AG04449 (cell line): ENCODE measurements around the gene DOCK9.

ENCODE experiments used
- CTCF ChIA-PET: fragments of 350-600 bp; formaldehyde crosslinking; extraction: SDS; loops from one replicate; lab custom pipeline; 2021; ENCODE audit warnings: antibody characterized with exemption; lab: Yijun Ruan, JAX
- POLR2A ChIA-PET: fragments of 400-600, 350-600 bp; formaldehyde crosslinking; extraction: SDS; loops from one replicate; lab custom pipeline; 2020; ENCODE audit warnings: antibody characterized with exemption, inconsistent platforms; lab: Yijun Ruan, JAX
- DNase-seq: peaks from one replicate; pipeline ENCODE4 v3.0.0-alpha.2; 2010; ENCODE audit warnings: low read depth, low spot score
- H3K4me3 ChIP-seq: 2 replicates; pipeline ENCODE4 v1.5.1; 2011; ENCODE audit warnings: low read depth, mild to moderate bottlenecking, control low read depth, low read length
- TF ChIP-seq, protein P1 (sequence below): IDR thresholded peaks from one replicate; pipeline ENCODE4 v1.5.1; 2011; ENCODE audit warnings: mild to moderate bottlenecking, moderate library complexity, low read length, control low read depth, inconsistent platforms; ENCODE audit not compliant: insufficient read depth; ENCODE audit errors: missing control alignments

The DOCK9 gene

DNA sequence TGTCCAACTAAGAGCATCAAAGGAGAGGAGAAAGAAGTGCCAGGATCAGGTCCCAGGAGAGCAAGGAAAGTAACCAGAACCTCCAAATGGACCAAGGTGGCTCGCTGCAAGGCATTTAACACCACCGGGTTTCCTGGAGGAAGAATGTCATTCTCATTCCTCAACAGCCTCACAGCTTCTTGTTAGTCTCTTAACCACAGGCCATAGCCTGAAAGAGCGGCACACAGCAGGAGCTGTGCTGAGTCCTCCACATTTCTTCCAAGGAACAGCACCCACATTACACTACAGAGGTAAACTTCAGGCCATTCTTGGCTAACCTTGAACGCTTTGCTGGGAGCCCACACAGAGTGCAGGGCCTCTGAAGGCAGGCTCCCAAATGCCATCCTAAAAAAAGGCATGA is 23.6 kb downstream of the DOCK9 start:
- TF ChIP-seq, protein P1, sequence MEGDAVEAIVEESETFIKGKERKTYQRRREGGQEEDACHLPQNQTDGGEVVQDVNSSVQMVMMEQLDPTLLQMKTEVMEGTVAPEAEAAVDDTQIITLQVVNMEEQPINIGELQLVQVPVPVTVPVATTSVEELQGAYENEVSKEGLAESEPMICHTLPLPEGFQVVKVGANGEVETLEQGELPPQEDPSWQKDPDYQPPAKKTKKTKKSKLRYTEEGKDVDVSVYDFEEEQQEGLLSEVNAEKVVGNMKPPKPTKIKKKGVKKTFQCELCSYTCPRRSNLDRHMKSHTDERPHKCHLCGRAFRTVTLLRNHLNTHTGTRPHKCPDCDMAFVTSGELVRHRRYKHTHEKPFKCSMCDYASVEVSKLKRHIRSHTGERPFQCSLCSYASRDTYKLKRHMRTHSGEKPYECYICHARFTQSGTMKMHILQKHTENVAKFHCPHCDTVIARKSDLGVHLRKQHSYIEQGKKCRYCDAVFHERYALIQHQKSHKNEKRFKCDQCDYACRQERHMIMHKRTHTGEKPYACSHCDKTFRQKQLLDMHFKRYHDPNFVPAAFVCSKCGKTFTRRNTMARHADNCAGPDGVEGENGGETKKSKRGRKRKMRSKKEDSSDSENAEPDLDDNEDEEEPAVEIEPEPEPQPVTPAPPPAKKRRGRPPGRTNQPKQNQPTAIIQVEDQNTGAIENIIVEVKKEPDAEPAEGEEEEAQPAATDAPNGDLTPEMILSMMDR, result no peak
- ChIA-PET POLR2A (no interaction called here), CTCF (interaction anchor here (1.3 to 1.6 kb wide), 2 partner anchors 9 to 17 kb away, joined by 3 to 5 read pairs; no protein-coding TSS in a partner anchor)
- no peak for DNase-seq
- H3K4me3 ChIP-seq, result no peak overlapping the region

DNA sequence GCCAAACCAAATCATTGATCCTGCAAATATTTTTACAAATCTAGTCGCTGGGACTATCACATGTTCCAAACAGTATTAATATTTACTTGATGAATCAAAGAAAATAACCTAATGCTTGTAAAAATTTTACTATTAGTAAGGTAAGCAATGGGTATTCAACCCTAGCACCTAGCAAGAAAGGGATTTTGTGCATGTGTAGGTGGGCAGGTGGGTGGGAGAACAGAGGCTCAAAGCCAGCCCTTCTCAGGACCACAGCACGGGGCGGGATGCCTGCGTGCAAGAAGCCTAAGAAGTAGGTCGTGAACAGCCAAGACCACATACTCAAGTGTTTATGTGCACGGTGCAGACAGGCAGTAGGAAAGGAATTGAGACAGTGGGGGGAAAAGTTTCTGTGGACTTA is 26.6 kb downstream of the DOCK9 start:
- CTCF ChIA-PET, result no interaction called here

DNA sequence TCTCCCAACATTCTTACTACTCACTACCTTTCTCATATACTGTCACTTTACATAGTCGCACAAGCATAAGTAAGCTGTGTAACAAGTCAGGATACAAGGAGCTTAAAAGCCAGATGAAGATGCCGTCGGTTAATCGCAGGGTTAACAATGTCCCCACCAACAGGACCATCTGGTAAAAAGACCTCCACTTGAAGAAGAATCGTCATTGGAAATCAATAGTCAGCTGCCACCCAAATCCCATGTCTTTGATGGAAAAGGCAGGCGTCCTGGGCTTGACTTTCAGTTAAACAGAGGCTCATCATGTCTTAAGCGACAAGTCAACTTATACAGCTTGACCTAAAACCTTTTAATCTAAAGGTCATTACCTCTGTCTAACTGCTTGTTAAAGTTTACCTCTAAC is 27.2 kb downstream of the DOCK9 start:
- no peak overlapping the region for H3K4me3 ChIP-seq
- POLR2A ChIA-PET, result no interaction called here
- DNase-seq, result no peak
- CTCF ChIA-PET, result no interaction called here
- TF ChIP-seq, protein P1, result no peak

More for the DNA sequence above, 26.6 kb downstream of the DOCK9 start:
- no peak for DNase-seq
- POLR2A ChIA-PET, result no interaction called here
- no peak overlapping the region for H3K4me3 ChIP-seq
- TF ChIP-seq, protein P1, result no peak

DNA sequence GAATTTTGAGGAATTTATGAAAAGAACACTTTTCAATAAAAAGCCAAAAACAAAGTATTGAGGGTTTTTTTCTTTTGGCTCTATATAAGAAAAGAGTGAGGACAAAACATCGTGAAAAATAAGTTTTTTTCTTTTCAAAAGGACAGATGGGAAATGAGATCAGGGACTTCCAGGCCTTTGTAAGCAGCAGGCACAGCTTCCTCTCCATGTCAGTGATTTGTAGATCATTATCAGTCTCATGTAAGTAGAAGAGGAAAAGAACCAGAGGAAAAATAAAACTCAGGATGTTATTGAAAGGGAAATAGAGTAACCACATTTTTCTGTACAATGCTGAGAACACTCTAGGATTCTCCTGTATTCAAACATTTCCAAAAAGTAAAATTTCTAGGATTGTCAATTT is 29.9 kb downstream of the DOCK9 start:
- POLR2A ChIA-PET, result no interaction called here
- CTCF ChIA-PET, result no interaction called here
- no peak for DNase-seq
- no peak overlapping the region for H3K4me3 ChIP-seq
- TF ChIP-seq, protein P1, result no peak

DNA sequence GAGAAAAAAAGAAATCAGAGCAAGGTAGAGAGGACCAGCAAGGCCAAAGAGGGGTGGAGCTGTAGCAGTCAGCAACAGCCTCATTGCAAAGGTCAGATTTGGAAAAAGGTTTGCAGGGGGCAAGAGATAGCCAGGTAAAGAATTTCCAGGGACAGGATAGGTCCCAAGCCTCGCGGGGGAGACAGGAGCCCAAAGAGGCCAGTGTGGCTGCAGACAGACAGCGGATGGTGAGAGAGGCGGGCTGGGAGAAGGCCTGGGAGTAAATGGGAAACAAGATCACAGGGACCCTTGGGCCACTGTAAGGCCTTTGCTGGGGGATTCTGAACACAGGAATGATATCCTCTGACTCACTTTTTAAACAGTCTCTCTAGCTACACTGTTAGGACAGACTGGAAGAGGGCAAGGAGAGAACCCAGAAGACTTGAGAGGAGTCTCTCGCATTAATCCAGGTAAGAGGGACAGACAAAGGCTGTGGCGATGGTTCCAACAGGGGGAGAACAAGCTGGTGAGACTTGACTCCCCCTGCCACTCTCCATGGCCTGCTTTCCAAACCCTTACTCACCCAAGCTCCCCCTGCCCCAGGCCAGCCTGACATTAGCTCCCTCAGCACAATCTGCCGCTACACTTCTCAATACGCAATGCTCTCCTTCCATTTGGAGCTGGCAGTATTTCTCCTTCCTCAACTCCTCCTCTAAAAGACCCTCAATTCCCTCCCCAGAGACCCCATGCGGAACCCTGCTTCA is 31.8 kb downstream of the DOCK9 start:
- H3K4me3 ChIP-seq, result no peak overlapping the region
- TF ChIP-seq, protein P1, result no peak
- CTCF ChIA-PET, result interaction anchor here (1.2 to 1.7 kb wide), 2 partner anchors 8 to 103 kb away, joined by 3 to 5 read pairs; no protein-coding TSS in a partner anchor
- no peak for DNase-seq
- POLR2A ChIA-PET, result no interaction called here

DNA sequence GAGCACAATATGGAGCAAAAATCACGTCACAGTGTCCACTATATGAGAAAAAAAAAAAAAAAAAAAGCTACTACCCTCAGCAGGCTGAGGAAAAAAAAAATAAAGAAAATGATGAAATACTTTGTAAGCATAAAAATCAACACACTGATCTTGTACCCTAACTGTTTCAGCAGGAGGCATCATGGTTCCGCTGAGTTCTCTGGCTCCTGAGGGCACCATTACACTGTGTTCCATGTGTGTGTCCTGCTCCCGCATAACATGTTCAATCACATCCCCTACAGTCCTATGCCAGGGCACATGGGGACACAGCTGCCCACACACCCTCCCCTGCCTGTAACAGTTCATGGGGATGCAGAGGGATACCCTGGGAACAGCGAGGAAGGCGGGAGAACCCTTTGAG is 33.5 kb downstream of the DOCK9 start:
- TF ChIP-seq, protein P1, result no peak
- ChIA-PET CTCF (interaction anchor here (0.5 to 1.2 kb wide), 3 partner anchors 9 to 89 kb away, joined by 3 to 5 read pairs (median 3); no protein-coding TSS in a partner anchor), POLR2A (interaction anchor here (0.5 kb wide), 1 partner anchor 13 kb away, joined by 4 read pairs; no protein-coding TSS in a partner anchor)

More for the DNA sequence above, 33.5 kb downstream of the DOCK9 start:
- H3K4me3 ChIP-seq, result no peak overlapping the region
- no peak for DNase-seq
